GM13977 (cell line): Measurements from ENCODE around the gene FANCC.

Experiments
- DNase-seq: peaks from one replicate; pipeline ENCODE4 v3.0.0; 2012; ENCODE audit warnings: low spot score
- in situ Hi-C: fragments of 300-500 bp; cut with MboI; formaldehyde crosslinking; loops from one replicate; pipeline ENCODE4 v1.12.0; 2022; ENCODE audit warnings: low sequenced_read_pairs, low pct_unique_long_range_greater_than_20kb, mixed read lengths, inconsistent platforms; ENCODE audit not compliant: unreplicated experiment
- TF ChIP-seq, protein P1 (sequence below): IDR thresholded peaks from 2 replicates; pipeline ENCODE4 v1.5.1; 2012; ENCODE audit warnings: mild to moderate bottlenecking, control low read depth; ENCODE audit not compliant: insufficient read depth; ENCODE audit errors: extremely low read depth, missing control alignments

Gene FANCC

DNA sequence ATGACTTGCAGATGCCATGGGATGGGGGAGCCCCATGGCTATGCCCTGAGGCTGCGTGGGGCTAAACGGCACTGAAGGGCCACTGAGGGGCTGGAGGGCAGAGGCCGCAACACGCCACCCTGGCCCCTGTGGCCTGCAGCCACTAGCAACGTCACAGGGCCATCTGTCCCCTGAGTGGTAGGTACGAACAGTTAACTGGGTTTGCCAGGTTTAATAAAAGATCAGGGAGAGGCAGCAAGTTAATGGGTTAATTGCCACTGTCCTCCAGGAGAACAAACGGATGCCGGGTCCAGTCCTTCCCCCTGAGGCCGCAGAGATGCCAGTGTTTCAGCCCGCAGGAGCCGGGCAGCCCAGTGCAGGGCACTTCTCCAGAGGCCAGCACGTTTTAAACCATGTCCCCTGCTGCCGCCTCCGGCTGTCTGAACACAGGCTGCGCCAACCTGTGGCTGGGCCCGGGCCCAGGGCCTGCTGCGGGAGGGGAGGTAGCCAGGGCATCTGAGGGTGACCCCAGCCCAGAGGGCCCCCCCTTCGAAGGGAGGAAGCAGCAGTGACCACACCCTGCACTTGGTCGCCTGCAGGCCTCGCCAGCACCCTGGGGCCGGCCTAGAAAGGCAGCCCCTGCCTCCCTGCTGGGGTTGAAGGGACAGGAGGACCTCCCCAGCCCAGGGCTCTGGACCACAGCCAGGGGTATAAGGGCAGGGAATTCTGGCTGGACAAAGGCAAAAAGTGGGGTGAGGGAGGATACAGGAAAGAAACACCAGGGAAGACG is 227.3 kb downstream of the FANCC start:
- in situ Hi-C loops = no loop called here
- TF ChIP-seq, protein P1, sequence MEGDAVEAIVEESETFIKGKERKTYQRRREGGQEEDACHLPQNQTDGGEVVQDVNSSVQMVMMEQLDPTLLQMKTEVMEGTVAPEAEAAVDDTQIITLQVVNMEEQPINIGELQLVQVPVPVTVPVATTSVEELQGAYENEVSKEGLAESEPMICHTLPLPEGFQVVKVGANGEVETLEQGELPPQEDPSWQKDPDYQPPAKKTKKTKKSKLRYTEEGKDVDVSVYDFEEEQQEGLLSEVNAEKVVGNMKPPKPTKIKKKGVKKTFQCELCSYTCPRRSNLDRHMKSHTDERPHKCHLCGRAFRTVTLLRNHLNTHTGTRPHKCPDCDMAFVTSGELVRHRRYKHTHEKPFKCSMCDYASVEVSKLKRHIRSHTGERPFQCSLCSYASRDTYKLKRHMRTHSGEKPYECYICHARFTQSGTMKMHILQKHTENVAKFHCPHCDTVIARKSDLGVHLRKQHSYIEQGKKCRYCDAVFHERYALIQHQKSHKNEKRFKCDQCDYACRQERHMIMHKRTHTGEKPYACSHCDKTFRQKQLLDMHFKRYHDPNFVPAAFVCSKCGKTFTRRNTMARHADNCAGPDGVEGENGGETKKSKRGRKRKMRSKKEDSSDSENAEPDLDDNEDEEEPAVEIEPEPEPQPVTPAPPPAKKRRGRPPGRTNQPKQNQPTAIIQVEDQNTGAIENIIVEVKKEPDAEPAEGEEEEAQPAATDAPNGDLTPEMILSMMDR = no peak
- no peak for DNase-seq

DNA sequence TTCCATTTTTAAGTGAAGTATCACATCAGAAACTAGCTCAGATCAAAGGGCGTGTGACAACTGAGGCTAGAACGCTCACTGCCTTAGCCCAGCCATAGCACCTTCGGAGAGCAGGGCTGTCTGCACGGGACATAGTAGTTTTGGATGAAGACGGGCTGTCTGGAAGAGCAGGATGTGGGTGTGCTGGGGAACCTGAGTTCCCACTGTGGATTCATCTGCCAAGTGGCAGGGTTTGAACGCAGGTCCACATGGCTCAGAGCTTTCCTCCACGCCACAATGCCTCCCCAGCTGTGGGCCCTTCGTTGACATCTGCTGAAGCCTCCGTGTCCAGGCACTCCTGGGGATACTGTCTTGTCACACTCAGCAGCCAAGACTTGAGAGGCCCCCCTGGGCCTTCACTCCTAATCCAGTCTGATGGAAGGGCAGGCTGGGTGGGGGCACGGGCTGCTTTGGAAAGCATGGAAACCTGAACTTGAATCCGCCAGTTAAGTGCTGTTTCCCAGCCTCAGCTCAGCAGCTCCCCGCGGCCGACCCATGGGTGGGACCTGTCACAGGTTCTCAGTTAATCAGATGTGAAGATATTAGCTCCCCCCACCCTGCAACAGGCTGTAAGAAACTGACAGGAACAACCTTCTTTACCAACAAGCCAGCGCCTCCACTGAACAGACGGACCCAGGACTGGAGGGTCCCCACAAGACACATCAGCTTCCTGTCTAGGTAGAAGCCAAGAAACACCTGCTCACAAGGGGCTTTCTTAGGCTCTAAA is 228.1 kb downstream of the FANCC start:
- TF ChIP-seq, protein P1 = no peak
- DNase-seq = no peak
- in situ Hi-C loops = no loop called here

DNA sequence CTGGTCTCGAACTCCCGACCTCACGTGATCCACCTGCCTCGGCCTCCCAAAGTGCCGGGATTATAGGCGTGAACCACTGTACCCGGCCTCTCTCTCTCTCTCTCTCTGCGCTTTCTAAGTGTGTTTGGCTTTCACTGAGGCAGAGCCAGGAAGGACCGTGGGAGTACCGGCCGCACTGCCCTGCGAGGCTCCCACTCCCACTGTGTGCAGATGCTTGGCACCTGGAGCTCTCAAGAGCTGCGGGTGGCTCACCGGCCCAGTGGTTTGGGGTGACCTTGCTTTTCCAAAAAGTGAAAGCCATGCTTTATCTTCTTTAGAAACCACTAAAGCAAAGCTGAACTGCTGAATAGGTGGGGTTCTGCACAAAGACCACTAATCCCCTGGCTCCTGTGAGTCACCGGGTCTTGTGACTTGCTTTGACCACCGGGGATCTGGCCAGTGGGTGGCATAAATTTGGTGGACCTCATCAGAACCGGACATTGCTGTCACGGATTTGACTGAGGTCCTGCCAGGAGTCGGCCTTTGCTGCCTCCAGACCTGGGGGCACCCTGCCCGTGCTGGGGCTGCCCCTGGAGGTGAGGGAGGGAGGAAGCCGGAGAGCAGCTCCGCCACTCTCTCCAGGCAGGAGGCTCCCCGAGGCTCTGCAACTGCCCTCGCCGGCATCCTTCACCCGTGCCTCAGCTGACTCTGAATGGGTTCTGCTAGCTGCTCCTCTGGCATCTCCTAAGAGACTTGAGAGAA is 228.9 kb downstream of the FANCC start:
- in situ Hi-C loops = no loop called here
- no peak for DNase-seq
- TF ChIP-seq, protein P1 = no peak

DNA sequence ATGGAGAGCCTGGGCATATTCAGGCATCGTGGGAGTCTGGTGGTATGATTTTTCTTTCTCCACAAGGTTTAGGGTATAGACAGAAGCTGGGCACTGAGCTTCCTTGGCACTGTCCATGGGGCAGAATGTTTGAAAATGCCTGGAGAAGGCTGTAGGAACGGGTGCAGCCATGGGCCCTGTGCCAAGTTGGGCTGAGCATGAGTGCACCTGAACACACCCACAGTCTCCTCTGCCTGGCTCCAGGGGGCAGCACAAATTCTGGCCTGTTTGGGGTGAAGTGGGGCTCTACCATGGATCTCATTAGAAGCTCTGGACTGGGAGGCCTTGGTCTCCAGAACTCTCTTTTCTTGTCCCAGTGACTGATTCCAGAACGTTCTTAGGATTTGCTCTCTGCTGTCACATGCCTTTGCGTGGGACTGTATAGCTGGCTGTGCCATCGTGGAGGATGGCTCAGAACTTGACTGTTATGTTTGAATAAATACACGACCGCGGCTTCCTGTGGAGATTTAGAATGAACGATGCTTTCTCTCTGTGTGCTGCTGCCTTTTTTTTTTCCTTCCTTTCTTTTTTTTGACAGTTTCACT is 229.8 kb downstream of the FANCC start:
- no peak for DNase-seq
- in situ Hi-C loops = no loop called here

DNA sequence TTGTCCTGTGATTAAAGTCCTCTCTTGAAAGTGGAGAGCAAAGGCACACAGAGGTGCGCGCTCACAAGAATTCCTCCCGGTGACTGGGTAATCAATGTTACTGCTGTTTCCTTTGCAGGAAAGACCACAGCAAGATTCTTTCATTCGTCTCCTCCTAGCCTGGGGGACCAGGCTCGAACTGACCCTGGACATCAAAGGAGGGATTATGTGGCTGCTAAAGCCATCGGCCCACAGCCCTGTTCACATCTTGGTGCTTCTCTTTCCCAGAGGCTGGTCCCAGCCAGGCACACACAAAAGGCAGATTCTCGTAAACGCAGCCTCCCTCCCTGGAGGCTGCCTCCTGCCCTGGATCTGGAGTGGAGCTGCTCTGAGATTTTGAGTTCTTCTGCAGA is 230.9 kb downstream of the FANCC start:
- TF ChIP-seq, protein P1 = no peak
- in situ Hi-C loops = no loop called here
- DNase-seq = no peak

More for the DNA sequence above, 229.8 kb downstream of the FANCC start:
- TF ChIP-seq, protein P1 = peak; percentile 36

DNA sequence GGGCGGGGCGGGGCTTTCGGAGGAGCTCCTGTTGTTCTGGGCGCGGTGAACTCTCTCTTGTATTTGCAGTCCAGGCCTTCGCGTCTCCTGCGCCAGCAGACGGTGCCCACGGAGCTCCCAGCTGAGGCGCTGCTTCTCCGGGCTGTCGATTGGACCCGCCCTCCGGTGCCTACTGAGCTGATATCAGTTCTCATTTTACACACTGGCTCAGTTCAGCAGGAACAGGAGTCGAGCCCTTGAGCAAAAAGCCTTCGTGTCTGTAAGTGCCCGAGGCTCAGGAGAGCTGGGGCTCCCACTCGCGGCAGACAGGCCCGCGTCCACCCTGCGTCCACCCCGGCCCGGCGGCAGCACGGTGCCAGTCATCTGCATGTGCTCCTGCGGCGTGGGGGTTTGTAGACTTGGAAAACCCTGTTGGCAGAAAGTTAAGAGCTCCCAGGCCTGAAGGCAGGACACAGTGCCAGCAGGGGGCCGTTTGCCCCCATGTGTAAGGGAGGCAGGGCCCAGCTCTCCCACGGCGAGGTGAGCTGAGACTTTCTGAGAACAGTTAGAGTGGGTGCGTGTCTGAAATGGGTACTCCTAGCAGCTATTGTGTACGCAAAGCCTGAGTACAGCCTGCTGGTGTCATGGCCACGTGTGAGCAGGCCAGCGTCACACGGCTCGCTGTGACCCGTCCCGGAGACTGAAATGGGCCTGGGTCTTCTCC is 231.5 kb downstream of the FANCC start:
- TF ChIP-seq, protein P1 = no peak
- DNase-seq = no peak
- in situ Hi-C loops = no loop called here
